ENCODE measurements around the gene LRRC28.

- TF ChIP-seq CTCF (IDR thresholded peaks at IDR 0.05; ENCODE audit: low read depth, low read length), result no peak
- TF ChIP-seq EZH2phosphoT487 (IDR thresholded peaks at IDR 0.05; ENCODE audit: low read depth), result no peak
These were observed 70.2 kb downstream of the LRRC28 start for GRCh38 chr15:99321468-99321867.

All from OCI-LY3 (cell line).